Esophagus squamous epithelium (tissue), 4 donors: ENCODE results near the gene MPP3.

Experiments
- POLR2A ChIP-seq, 4 donors: fragments of 450-650 bp; IDR thresholded peaks; one replicate each; pipeline ENCODE4 v1.6.1; 2017; ENCODE audit warnings: antibody characterized with exemption in 4 of 4, mild to moderate bottlenecking in 4 of 4, moderate library complexity in 3 of 4
- TF ChIP-seq, protein P1 (sequence below), 6 experiments: fragments of 450-650 bp in 4 of 6; fragments of 200-600 bp in 2 of 6; sonication (generic) in 2 of 6; IDR thresholded peaks; one replicate each; pipeline ENCODE4 v1.5.1; 2016 to 2019; ENCODE audit warnings: antibody characterized with exemption in 6 of 6, mild to moderate bottlenecking in 4 of 6, moderate library complexity in 4 of 6

DNA sequence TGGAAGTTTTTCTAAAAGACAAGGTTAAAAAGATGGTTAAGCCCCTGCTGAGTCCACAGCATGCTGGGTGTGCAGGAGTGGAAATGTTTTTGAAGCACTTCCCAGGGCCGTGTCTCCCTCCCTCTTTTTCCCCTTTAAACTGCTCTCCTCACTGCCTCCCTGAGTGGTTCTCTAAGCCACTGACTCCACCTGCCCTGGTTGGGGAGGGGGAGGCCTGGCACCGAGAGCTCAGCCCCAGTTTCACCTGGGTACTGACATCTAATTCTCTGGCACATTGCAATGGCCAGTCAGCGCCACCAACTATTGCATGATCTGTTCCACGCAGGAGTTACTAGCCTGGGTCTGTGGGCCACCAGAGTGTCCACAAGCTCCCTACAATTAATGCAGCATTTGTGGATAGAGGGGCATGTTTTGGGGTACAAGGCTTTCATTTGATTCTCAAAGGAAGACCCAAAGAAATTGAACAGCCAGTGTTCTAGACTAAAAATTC lies 22.7 kb downstream of the MPP3 start:
- TF ChIP-seq, protein P1, sequence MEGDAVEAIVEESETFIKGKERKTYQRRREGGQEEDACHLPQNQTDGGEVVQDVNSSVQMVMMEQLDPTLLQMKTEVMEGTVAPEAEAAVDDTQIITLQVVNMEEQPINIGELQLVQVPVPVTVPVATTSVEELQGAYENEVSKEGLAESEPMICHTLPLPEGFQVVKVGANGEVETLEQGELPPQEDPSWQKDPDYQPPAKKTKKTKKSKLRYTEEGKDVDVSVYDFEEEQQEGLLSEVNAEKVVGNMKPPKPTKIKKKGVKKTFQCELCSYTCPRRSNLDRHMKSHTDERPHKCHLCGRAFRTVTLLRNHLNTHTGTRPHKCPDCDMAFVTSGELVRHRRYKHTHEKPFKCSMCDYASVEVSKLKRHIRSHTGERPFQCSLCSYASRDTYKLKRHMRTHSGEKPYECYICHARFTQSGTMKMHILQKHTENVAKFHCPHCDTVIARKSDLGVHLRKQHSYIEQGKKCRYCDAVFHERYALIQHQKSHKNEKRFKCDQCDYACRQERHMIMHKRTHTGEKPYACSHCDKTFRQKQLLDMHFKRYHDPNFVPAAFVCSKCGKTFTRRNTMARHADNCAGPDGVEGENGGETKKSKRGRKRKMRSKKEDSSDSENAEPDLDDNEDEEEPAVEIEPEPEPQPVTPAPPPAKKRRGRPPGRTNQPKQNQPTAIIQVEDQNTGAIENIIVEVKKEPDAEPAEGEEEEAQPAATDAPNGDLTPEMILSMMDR (IDR thresholded peaks at IDR 0.05), result no peak
- no peak for TF ChIP-seq POLR2A (IDR thresholded peaks at IDR 0.05)
